Stomach smooth muscle (tissue), 2 donors: Measurements from ENCODE around the gene ANKRD22.

Source experiments
- H3K27ac ChIP-seq: one replicate; pipeline ENCODE4 v1.7.0; 2013; ENCODE audit warnings: mild to moderate bottlenecking, low read length, inconsistent platforms
- H3K27me3 ChIP-seq, 2 donors: one replicate each; pipeline ENCODE4 v1.7.0; 2013; ENCODE audit warnings: low read length in 2 of 2; ENCODE audit not compliant: insufficient read depth in 2 of 2, control insufficient read depth in 1 of 2
- H3K36me3 ChIP-seq, 2 donors: one replicate each; pipeline ENCODE4 v1.7.0; 2013; ENCODE audit warnings: low read length in 2 of 2; ENCODE audit not compliant: control insufficient read depth in 2 of 2, insufficient read depth in 2 of 2
- H3K4me1 ChIP-seq: one replicate; pipeline ENCODE4 v1.7.0; 2013; ENCODE audit warnings: low read length; ENCODE audit not compliant: control insufficient read depth, insufficient read depth
- H3K4me3 ChIP-seq, 2 donors: one replicate each; pipeline ENCODE4 v1.7.0; 2013; ENCODE audit warnings: low read length in 2 of 2
- H3K9ac ChIP-seq, 2 donors: one replicate each; pipeline ENCODE4 v1.7.0; 2013; ENCODE audit warnings: low read length in 2 of 2, mild to moderate bottlenecking in 1 of 2
- H3K9me3 ChIP-seq, 2 donors: one replicate each; pipeline ENCODE4 v1.7.0; 2013; ENCODE audit warnings: low read length in 2 of 2; ENCODE audit not compliant: control insufficient read depth in 2 of 2
- donor health status: healthy.
- donor health status: Pancreatic carcinoma.

Gene ANKRD22

GRCh38 chr10:88835096-88835909 is 16.3 kb downstream of the ANKRD22 start:
- H3K27ac ChIP-seq: no peak overlapping the region
- no peaks in the 10 kb centered on the region for H3K36me3 ChIP-seq
- no peaks in the 10 kb centered on the region for H3K9me3 ChIP-seq
- H3K4me3 ChIP-seq: no peak overlapping the region
- H3K4me1 ChIP-seq: no peaks in the 10 kb centered on the region
- no peaks in the 10 kb centered on the region for H3K27me3 ChIP-seq
- no peak overlapping the region for H3K9ac ChIP-seq

- Histone ChIP-seq H3K4me1 (no peaks in the 10 kb centered on the region), H3K9ac (no peak overlapping the region), H3K4me3 (no peak overlapping the region), H3K9me3 (no peaks in the 10 kb centered on the region), H3K27ac (no peak overlapping the region), H3K36me3 (no peaks in the 10 kb centered on the region), H3K27me3 (no peaks in the 10 kb centered on the region)
Measured at GRCh38 chr10:88833723-88834122, 17.9 kb downstream of the ANKRD22 start.

GRCh38 chr10:88833156-88833555 is 18.5 kb downstream of the ANKRD22 start:
- Histone ChIP-seq H3K36me3 (no peaks in the 10 kb centered on the region), H3K4me1 (no peaks in the 10 kb centered on the region), H3K9me3 (no peaks in the 10 kb centered on the region), H3K27ac (no peak overlapping the region), H3K27me3 (no peaks in the 10 kb centered on the region), H3K9ac (no peak overlapping the region), H3K4me3 (no peak overlapping the region)

GRCh38 chr10:88832376-88832775 is 19.3 kb downstream of the ANKRD22 start:
- Histone ChIP-seq H3K27ac (no peak overlapping the region), H3K4me3 (no peak overlapping the region), H3K9me3 (no peaks in the 10 kb centered on the region), H3K36me3 (no peaks in the 10 kb centered on the region), H3K27me3 (no peaks in the 10 kb centered on the region), H3K9ac (no peak overlapping the region), H3K4me1 (no peaks in the 10 kb centered on the region)

- Histone ChIP-seq H3K27me3 (no peaks in the 10 kb centered on the region), H3K4me1 (no peaks in the 10 kb centered on the region), H3K36me3 (no peaks in the 10 kb centered on the region), H3K9me3 (no peaks in the 10 kb centered on the region), H3K9ac (no peak overlapping the region), H3K27ac (no peak overlapping the region), H3K4me3 (no peak overlapping the region)
Measured at GRCh38 chr10:88831709-88832108, 19.9 kb downstream of the ANKRD22 start.

GRCh38 chr10:88830643-88831268 is 20.9 kb downstream of the ANKRD22 start:
- H3K27ac ChIP-seq: no peak overlapping the region

GRCh38 chr10:88828310-88828709 is 23.3 kb downstream of the ANKRD22 start:
- H3K4me1 ChIP-seq: no peaks in the 10 kb centered on the region
- H3K27me3 ChIP-seq: no peaks in the 10 kb centered on the region
- no peaks in the 10 kb centered on the region for H3K36me3 ChIP-seq
- H3K9ac ChIP-seq: no peak overlapping the region
- no peak overlapping the region for H3K4me3 ChIP-seq
- no peaks in the 10 kb centered on the region for H3K9me3 ChIP-seq
- H3K27ac ChIP-seq: no peak overlapping the region

More at GRCh38 chr10:88830643-88831268, 20.9 kb downstream of the ANKRD22 start:
- H3K36me3 ChIP-seq: no peaks in the 10 kb centered on the region
- H3K4me1 ChIP-seq: no peaks in the 10 kb centered on the region
- H3K4me3 ChIP-seq: no peak overlapping the region
- H3K27me3 ChIP-seq: no peaks in the 10 kb centered on the region
- no peak overlapping the region for H3K9ac ChIP-seq
- H3K9me3 ChIP-seq: no peaks in the 10 kb centered on the region

GRCh38 chr10:88827671-88828070 is 24.0 kb downstream of the ANKRD22 start:
- H3K27me3 ChIP-seq: no peaks in the 10 kb centered on the region
- no peak overlapping the region for H3K9ac ChIP-seq
- no peaks in the 10 kb centered on the region for H3K9me3 ChIP-seq
- H3K4me3 ChIP-seq: no peak overlapping the region
- no peaks in the 10 kb centered on the region for H3K4me1 ChIP-seq
- H3K27ac ChIP-seq: no peak overlapping the region
- H3K36me3 ChIP-seq: no peaks in the 10 kb centered on the region

- Histone ChIP-seq H3K27ac (no peak overlapping the region), H3K9me3 (no peaks in the 10 kb centered on the region), H3K36me3 (no peaks in the 10 kb centered on the region), H3K27me3 (no peaks in the 10 kb centered on the region), H3K9ac (no peak overlapping the region), H3K4me1 (no peaks in the 10 kb centered on the region), H3K4me3 (no peak overlapping the region)
Measured at GRCh38 chr10:88826388-88826787, 25.3 kb downstream of the ANKRD22 start.

GRCh38 chr10:88820748-88821401 is 30.8 kb downstream of the ANKRD22 start:
- H3K9ac ChIP-seq: no peak overlapping the region
- H3K4me1 ChIP-seq: no peaks in the 10 kb centered on the region
- H3K27ac ChIP-seq: no peak overlapping the region

GRCh38 chr10:88819290-88819689 is 32.4 kb downstream of the ANKRD22 start:
- H3K27ac ChIP-seq: no peak overlapping the region
- H3K36me3 ChIP-seq: no peaks in the 10 kb centered on the region
- H3K9me3 ChIP-seq: no peaks in the 10 kb centered on the region
- H3K4me1 ChIP-seq: no peaks in the 10 kb centered on the region
- no peak overlapping the region for H3K9ac ChIP-seq
- no peaks in the 10 kb centered on the region for H3K27me3 ChIP-seq
- H3K4me3 ChIP-seq: no peak overlapping the region

More at GRCh38 chr10:88820748-88821401, 30.8 kb downstream of the ANKRD22 start:
- H3K4me3 ChIP-seq: no peak overlapping the region
- H3K27me3 ChIP-seq: no peaks in the 10 kb centered on the region
- no peaks in the 10 kb centered on the region for H3K9me3 ChIP-seq
- H3K36me3 ChIP-seq: no peaks in the 10 kb centered on the region
